Heart left ventricle (tissue), 16 donors: Measurements from ENCODE around the gene FRG1. TPM values are rescaled to one million over a fixed set of nuclear protein-coding genes. Genes with fewer than 3 reads are reported as not detected.
"Not testable (repeated sequence)": the region's sequence is repeated elsewhere in the genome, so short reads cannot be mapped to it uniquely, and the experiment has no call there.

Source experiments
- ATAC-seq, 4 donors: fragments of 200-7000 bp; cut with Tn5 transposase; one replicate each; pipeline ENCODE4 v1.9.1; 2020 to 2022; ENCODE audit warnings: moderate library complexity in 4 of 4, mild to moderate bottlenecking in 3 of 4, moderate number of reproducible peaks in 1 of 4
- DNase-seq, 5 donors: peaks; one replicate each; pipeline ENCODE4 v3.0.0-alpha.2; 2020
- H3K27ac ChIP-seq, 12 donors: fragments of 200-600 bp; sonication (generic) in 4 of 12; one replicate each; pipeline versions ENCODE4 v1.5.0 to v1.8.0; 2016 to 2022; ENCODE audit warnings: mild to moderate bottlenecking in 2 of 12
- H3K27me3 ChIP-seq, 9 donors: fragments of 200-600 bp; sonication (generic) in 2 of 9; one replicate each; pipeline versions ENCODE4 v1.5.1 to v1.8.0; 2016 to 2022; ENCODE audit warnings: mild to moderate bottlenecking in 3 of 9
- H3K36me3 ChIP-seq, 9 donors: fragments of 200-600 bp; sonication (generic) in 2 of 9; one replicate each; pipeline versions ENCODE4 v1.5.0 to v1.8.0; 2018 to 2022; ENCODE audit warnings: mild to moderate bottlenecking in 2 of 9
- H3K4me1 ChIP-seq, 12 donors: fragments of 200-600 bp; sonication (generic) in 4 of 12; one replicate each; pipeline versions ENCODE4 v1.5.0 to v1.8.0; 2016 to 2022; ENCODE audit warnings: mild to moderate bottlenecking in 3 of 12
- H3K4me3 ChIP-seq, 12 donors: fragments of 200-600 bp; sonication (generic) in 4 of 12; one replicate each; pipeline versions ENCODE4 v1.5.0 to v1.8.0; 2017 to 2022; ENCODE audit warnings: mild to moderate bottlenecking in 9 of 12, moderate library complexity in 4 of 12
- H3K9me3 ChIP-seq, 12 donors: fragments of 200-600 bp; sonication (generic) in 4 of 12; one replicate each; pipeline versions ENCODE4 v1.5.0 to v1.8.0; 2016 to 2022; ENCODE audit warnings: mild to moderate bottlenecking in 1 of 12
- POLR2A ChIP-seq, 2 donors: fragments of 450-650 bp; IDR thresholded peaks; one replicate each; pipeline ENCODE4 v1.6.1; 2017; ENCODE audit warnings: antibody characterized with exemption in 2 of 2, mild to moderate bottlenecking in 2 of 2, moderate library complexity in 2 of 2
- WGBS, 4 donors: extraction: QIAGEN DNeasy Blood & Tissue Kit in 2 of 4; methylation state at CpG; one replicate each; pipeline versions ENCODE4 v1.1.5 to v1.1.7; 2013 to 2018; 5-methylcytosine and 5-hydroxymethylcytosine counted together
- intact Hi-C, 10 donors: fragments of 100-400 bp; cut with DNase I; formaldehyde crosslinking; loops; one replicate each; pipeline versions ENCODE4 v1.11.1 to v1.14.2; 2022
- polyA plus RNA-seq, 2 donors: library from polyadenylated mRNA; stranded (reverse); fragments of 200-250 nt; gene quantifications; one replicate each; pipeline ENCODE4 v1.2.3, GENCODE V29; 2013
- total RNA-seq, 9 donors: library from RNA; depleted of rRNA in 2 of 9; stranded (reverse); fragments of >200 nt in 2 of 9; fragmentation: NEBNext Ultra II Directional in 3 of 9; extraction: Animal tissue kit (Norgen Biotek cat#: 25700) in 3 of 9; gene quantifications; one replicate each; pipeline versions ENCODE4 v1.1.0 to v1.2.4, GENCODE V29; 2016 to 2023
- TF ChIP-seq, protein P1 (sequence below), 12 donors: fragments of 200-600 bp; sonication (generic) in 4 of 12; IDR thresholded peaks; one replicate each; pipeline versions ENCODE4 v1.5.0 to v1.8.0; 2018 to 2022; ENCODE audit warnings: antibody characterized with exemption in 12 of 12, mild to moderate bottlenecking in 5 of 12
- donor health status: ischemic (EF 13 %, LVEDD 7.1; RV severe dilation, severe dysfunction).
- donor health status: healthy with polysubstance abuse.
- donor health status: DM: no; HTN: yes; CAD: no.
- donor health status: DM: no; HTN: no; CAD: no.
- donor health status: ischemic (EF 25% LVEDD 6.9; RV normal size, moderate dysfunction).
- donor health status: ischemic (EF 25% LVEDD 5.7; RV mildly dilated, moderate dysfunction).
- donor health status: healthy.
- donor health status: DM: yes; HTN: yes; CAD: no.
- donor health status: ischemic (EF 35%, LVEDD 5.7; RV mildly dilated, moderate dysfunction).
- donor health status: nonischemic (EF 11% LVEDD 7.7; RV severe dilation, severe dysfunction).
- donor health status: DM: yes; HTN: yes; CAD: no.
- donor health status: PGD.
- donor health status: ischemic (EF 29% LVEDD 5.4; RV normal size, mild dysfunction).
- donor health status: nonischemic (EF 23%, LVEDD 6.1; RV moderate dilation, normal function).

The FRG1 gene
- total and polyA plus RNA-seq, 11 donors = 26.8 to 53.1 (median 32.9) TPM

DNA sequence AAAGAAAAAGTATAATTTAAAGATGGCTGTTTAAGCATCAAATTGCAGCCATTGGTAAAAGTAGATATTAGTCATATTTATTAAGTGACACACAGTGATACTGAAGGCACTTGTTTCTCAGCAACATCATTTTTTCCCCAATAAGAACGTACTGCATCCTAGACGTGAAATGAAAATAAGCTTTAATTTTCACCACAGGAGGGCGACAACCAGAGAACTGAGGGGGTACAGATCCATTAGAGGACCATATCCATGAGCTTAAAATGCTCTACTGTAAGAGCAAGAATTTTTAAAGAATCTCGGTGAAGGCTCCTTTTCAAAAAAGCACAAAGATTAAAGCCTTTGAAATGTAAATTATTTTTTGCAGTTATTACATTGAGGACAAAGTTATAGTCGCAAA is 33.4 kb downstream of the FRG1 start:
- WGBS, 4 donors = 41 to 56% (median 49%) methylated on average over 5 of the region's 5 CpGs
- Histone ChIP-seq H3K4me1 (no peaks in the 10 kb centered on the region), H3K36me3 (no peaks in the 10 kb centered on the region), H3K27me3 (peaks cover 0 to 7% (median 0%) of the 10 kb centered on the region in 9 donors), H3K9me3 (peaks cover 0 to 3% (median 0%) of the 10 kb centered on the region in 12 donors), H3K27ac (no peak overlapping the region), H3K4me3 (no peak overlapping the region)
- intact Hi-C loops = no loop called here
- no peak for TF ChIP-seq POLR2A (IDR thresholded peaks at IDR 0.05)
- TF ChIP-seq, protein P1, sequence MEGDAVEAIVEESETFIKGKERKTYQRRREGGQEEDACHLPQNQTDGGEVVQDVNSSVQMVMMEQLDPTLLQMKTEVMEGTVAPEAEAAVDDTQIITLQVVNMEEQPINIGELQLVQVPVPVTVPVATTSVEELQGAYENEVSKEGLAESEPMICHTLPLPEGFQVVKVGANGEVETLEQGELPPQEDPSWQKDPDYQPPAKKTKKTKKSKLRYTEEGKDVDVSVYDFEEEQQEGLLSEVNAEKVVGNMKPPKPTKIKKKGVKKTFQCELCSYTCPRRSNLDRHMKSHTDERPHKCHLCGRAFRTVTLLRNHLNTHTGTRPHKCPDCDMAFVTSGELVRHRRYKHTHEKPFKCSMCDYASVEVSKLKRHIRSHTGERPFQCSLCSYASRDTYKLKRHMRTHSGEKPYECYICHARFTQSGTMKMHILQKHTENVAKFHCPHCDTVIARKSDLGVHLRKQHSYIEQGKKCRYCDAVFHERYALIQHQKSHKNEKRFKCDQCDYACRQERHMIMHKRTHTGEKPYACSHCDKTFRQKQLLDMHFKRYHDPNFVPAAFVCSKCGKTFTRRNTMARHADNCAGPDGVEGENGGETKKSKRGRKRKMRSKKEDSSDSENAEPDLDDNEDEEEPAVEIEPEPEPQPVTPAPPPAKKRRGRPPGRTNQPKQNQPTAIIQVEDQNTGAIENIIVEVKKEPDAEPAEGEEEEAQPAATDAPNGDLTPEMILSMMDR (IDR thresholded peaks at IDR 0.05) = peak in 3 of 12 donors; percentile 5 to 18 (median 11)
- DNase-seq (no peak), ATAC-seq (no peak)

DNA sequence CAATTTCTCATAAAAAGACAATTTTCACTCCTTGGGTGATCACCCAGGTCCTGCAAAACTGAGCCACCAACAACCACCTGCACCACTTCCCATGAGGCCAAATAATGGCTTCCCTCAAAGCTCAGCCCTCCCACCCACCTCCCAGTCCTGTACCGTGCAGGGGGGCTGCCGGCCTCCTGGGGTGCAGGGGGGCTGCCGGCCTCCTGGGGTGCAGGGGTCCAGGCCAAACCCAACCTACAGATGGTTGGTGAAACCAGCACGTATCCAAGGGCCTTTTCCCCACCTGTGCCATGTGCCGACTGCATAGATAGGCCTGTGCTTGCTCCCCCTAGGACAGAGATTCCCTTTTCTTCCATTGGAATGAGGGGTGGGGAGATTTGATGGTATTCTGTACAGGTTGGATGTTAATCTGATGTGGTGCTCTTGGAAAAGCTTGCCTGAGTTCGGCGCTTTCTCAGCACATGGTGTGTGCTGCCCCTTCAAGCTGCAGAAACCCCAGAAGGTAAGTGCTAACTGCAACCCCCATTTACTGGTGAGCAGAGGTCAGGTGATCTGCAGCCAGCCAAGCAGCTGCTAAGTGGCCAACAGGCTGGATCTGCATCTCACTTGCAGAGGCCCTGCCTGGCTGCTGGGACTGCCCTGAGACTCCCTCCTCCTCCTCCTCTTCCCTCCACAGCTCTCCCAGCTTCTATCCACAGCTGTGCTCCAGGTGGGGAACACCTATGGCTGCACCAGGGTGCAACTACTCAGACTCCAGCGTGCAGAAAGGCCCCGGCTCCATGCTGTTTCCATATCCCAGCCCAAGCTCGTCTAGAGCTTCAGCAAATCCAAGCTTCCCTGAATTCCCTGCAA is 38.8 kb downstream of the FRG1 start:
- no peak for ATAC-seq
- intact Hi-C loops = no loop called here
- Histone ChIP-seq H3K27me3 (peaks cover 0 to 5% (median 0%) of the 10 kb centered on the region in 9 donors), H3K4me1 (no peaks in the 10 kb centered on the region), H3K9me3 (no peaks in the 10 kb centered on the region), H3K4me3 (no peak overlapping the region), H3K36me3 (no peaks in the 10 kb centered on the region), H3K27ac (no peak overlapping the region)
- 53 to 78% (median 60%) methylated on average over 8 to 10 of the region's 10 CpGs for WGBS, 4 donors
- TF ChIP-seq, protein P1 (IDR thresholded peaks at IDR 0.05) = no peak
- no peak for TF ChIP-seq POLR2A (IDR thresholded peaks at IDR 0.05)
- DNase-seq = peak in 1 of 5 donors; percentile 42

DNA sequence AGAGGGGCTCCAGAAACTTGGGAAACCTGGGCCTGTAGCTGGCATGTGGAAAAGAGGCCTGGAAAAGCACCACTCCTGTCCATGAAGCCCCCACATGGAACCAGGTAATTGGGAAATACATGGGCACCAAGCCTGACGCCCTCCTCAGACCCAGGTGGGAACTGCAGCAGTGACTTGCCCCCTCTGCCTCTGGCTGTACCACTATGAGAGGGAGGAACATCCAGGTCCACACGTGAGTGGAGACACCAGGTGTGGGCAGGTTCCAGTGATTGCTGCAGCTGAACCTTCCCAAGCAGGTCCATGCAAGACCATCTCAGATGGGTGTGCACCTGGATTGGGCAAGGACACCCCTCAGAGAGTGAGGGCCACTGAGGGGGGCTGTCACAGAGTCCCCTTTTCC is 39.6 kb downstream of the FRG1 start:
- DNase-seq, H3K36me3 ChIP-seq, ATAC-seq, H3K4me1 ChIP-seq, H3K27ac ChIP-seq, H3K4me3 ChIP-seq, intact Hi-C loops, H3K9me3 ChIP-seq, H3K27me3 ChIP-seq: not testable (repeated sequence)
- WGBS, 4 donors = 25 to 61% (median 42%) methylated on average over 2 of the region's 2 CpGs; no CpG with 5 or more reads in 1 of the 4 donors

DNA sequence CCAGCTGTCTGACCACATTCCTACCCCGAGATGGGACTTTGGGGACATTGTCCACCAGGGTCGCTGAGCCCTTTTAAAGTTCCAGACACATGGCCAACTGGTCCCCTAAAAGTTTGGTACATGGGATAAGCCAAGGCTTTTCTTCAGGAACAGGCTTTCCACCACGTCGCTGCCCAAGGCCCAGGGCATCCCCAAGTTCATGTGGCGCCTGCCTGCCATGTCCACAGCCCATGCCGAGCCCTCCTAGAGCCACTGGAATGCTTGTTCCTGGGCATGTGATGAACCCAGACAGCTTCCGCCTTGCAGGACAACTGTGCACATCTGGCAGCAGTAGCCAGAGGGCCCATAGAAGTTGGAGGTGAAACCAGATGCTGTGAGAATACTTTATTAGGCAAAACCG is 41.3 kb downstream of the FRG1 start:
- Histone ChIP-seq H3K27me3 (no peaks in the 10 kb centered on the region), H3K4me1 (no peaks in the 10 kb centered on the region), H3K36me3 (no peaks in the 10 kb centered on the region), H3K27ac (no peak overlapping the region), H3K9me3 (no peaks in the 10 kb centered on the region), H3K4me3 (no peak overlapping the region)
- intact Hi-C loops = no loop called here
- 83 to 87% (median 84%) methylated on average over 5 to 8 of the region's 8 CpGs for WGBS, 4 donors
- ATAC-seq (no peak), DNase-seq (no peak)
- no peak for TF ChIP-seq POLR2A (IDR thresholded peaks at IDR 0.05)
- TF ChIP-seq, protein P1 (IDR thresholded peaks at IDR 0.05) = no peak

DNA sequence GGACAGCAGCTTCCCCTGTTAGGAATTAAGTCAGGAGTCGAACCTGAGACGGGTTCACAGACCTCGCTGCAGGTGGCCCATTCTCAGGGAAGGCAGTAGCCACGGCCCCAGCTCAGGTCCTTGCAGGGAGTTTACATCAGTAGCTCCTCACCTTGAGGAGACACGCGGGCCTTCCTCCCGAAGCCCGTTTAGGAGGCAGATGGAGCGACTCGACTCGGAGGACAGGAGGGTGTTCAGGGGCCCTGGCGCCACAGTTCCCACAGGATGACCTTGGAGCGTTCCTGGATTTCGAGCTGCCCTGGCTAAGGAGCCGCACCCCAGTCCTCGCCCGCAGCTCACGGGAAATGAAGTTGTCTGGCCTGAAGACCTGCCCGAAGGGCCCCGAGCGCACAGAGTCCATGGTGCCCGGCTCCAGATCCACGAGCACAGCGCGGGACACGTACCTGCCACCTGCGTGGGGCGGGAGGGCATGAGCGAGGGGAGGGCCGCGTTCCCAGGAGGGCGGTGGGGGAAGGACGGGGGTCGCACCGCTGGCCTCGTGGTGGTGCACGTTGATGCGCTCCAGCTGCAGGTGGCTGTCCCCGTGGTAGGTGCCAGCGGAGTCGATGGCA is 43.3 kb downstream of the FRG1 start:
- H3K36me3 ChIP-seq, H3K27ac ChIP-seq, H3K4me1 ChIP-seq, H3K27me3 ChIP-seq, H3K9me3 ChIP-seq, H3K4me3 ChIP-seq, ATAC-seq, intact Hi-C loops: not testable (repeated sequence)
- 77 to 89% (median 89%) methylated on average over 19 to 41 of the region's 41 CpGs for WGBS, 4 donors
- peak in 1 of 5 donors; percentile 46 for DNase-seq

DNA sequence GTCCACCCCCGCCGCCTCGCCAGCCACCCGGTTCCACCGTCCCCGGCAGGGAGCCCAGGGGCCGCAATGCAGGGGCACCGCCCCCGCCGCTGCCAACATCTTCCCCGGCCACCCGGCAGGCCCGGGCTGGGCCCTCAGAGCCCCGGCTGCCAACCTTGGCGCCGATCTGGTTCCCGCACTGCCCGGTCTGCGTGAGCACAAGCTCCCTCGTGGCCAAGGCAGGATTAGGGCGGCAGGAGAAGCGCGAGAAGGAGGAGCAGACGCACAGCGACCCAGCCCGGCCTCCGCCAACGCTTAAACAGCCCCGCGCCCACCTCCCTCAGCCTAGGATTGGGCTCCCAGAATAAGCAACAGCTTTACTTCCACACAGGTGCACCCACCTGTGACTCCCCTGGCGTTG is 44.0 kb downstream of the FRG1 start:
- H3K4me3 ChIP-seq, H3K27ac ChIP-seq, H3K27me3 ChIP-seq, H3K4me1 ChIP-seq, ATAC-seq, H3K9me3 ChIP-seq, H3K36me3 ChIP-seq, intact Hi-C loops: not testable (repeated sequence)
- 68 to 84% (median 76%) methylated on average over 19 to 31 of the region's 31 CpGs; no CpG with 5 or more reads in 1 of the 4 donors for WGBS, 4 donors
- peak in 1 of 5 donors; percentile 60 for DNase-seq

DNA sequence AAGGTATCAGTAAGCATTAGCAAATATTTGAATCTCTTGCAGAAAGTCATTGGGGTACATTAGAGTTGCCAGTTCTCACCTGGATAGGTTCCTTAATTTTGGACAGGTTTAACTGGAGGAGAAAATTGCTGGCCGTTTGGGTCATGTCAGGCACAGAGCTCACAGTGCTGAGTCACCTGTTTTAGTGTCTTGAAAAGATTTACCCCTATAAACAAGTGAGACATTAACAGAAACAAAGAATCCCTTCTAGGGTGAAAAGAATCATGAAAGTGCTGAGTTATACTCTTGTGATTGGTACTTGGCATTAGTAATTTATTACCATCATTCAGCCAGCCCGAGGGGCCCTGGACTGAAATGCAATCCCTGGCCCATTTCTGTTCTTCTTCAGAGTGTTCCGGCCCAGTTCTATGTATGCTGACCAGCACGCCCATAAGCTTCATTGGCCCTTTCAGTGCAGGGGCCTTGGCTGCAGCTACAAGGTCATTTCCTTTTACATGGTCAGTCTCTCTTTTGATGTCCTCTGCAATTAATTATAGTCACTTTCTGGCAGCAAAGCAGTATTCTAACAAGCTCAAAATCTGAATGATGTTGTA is 45.1 kb downstream of the FRG1 start:
- 59 to 77% (median 73%) methylated on average over 3 to 4 of the region's 4 CpGs for WGBS, 4 donors
- H3K27me3 ChIP-seq, intact Hi-C loops, H3K27ac ChIP-seq, H3K9me3 ChIP-seq, H3K36me3 ChIP-seq, ATAC-seq, H3K4me3 ChIP-seq, H3K4me1 ChIP-seq, DNase-seq: not testable (repeated sequence)
